Skeletal muscle tissue (tissue), 4 donors: ENCODE measurements around the gene CPN1. TPM values are rescaled to one million over a fixed set of nuclear protein-coding genes. Genes with fewer than 3 reads are reported as not detected.
"Not testable (repeated sequence)": the region's sequence is repeated elsewhere in the genome, so short reads cannot be mapped to it uniquely, and the experiment has no call there.

ENCODE experiments used
- H3K27ac ChIP-seq: one replicate; pipeline ENCODE4 v1.7.0; 2013; ENCODE audit warnings: mild to moderate bottlenecking, low read depth, low read length, inconsistent platforms
- H3K27me3 ChIP-seq, 3 donors: one replicate each; pipeline ENCODE4 v1.7.0; 2013; ENCODE audit warnings: low read length in 3 of 3; ENCODE audit not compliant: control insufficient read depth in 3 of 3, insufficient read depth in 3 of 3
- H3K36me3 ChIP-seq, 3 donors: one replicate each; pipeline ENCODE4 v1.7.0; 2013; ENCODE audit warnings: low read length in 3 of 3; ENCODE audit not compliant: control insufficient read depth in 3 of 3, insufficient read depth in 3 of 3
- H3K4me1 ChIP-seq, 3 donors: one replicate each; pipeline ENCODE4 v1.7.0; 2013; ENCODE audit warnings: low read length in 3 of 3, mild to moderate bottlenecking in 3 of 3; ENCODE audit not compliant: control insufficient read depth in 3 of 3, insufficient read depth in 3 of 3
- H3K4me3 ChIP-seq, 3 donors: one replicate each; pipeline ENCODE4 v1.7.0; 2013; ENCODE audit warnings: low read length in 3 of 3
- H3K9ac ChIP-seq, 3 donors: one replicate each; pipeline ENCODE4 v1.7.0; 2013; ENCODE audit warnings: low read length in 3 of 3, mild to moderate bottlenecking in 3 of 3, moderate library complexity in 2 of 3, low read depth in 1 of 3
- H3K9me3 ChIP-seq, 3 donors: one replicate each; pipeline ENCODE4 v1.7.0; 2013; ENCODE audit warnings: low read length in 3 of 3; ENCODE audit not compliant: control insufficient read depth in 3 of 3
- total RNA-seq: library from RNA; depleted of rRNA; stranded (reverse); fragments of >200 nt; gene quantifications from one replicate; pipeline ENCODE4 v1.2.3, GENCODE V29; 2014
- donor health status: Osteomylitis.

Gene CPN1
- total RNA-seq, 1 donor from 2014 or later, result not detected

GRCh38 chr10:100114460-100114859 is 32.8 kb upstream of the CPN1 start:
- Histone ChIP-seq H3K4me1 (no peaks in the 10 kb centered on the region), H3K27me3 (peaks cover 0 to 14% (median 5%) of the 10 kb centered on the region in 3 donors), H3K9ac (no peak overlapping the region), H3K4me3 (no peak overlapping the region), H3K9me3 (no peaks in the 10 kb centered on the region), H3K36me3 (no peaks in the 10 kb centered on the region), H3K27ac (no peak overlapping the region)

GRCh38 chr10:100109670-100110069 is 28.0 kb upstream of the CPN1 start:
- H3K36me3 ChIP-seq, result no peaks in the 10 kb centered on the region
- no peaks in the 10 kb centered on the region for H3K9me3 ChIP-seq
- no peak overlapping the region for H3K27ac ChIP-seq
- H3K27me3 ChIP-seq, result no peaks in the 10 kb centered on the region
- no peak overlapping the region for H3K4me3 ChIP-seq
- H3K4me1 ChIP-seq, result no peaks in the 10 kb centered on the region
- no peak overlapping the region for H3K9ac ChIP-seq

GRCh38 chr10:100106865-100107264 is 25.2 kb upstream of the CPN1 start:
- H3K27ac ChIP-seq, result no peak overlapping the region
- H3K27me3 ChIP-seq, result peaks cover 0 to 3% (median 0%) of the 10 kb centered on the region in 3 donors
- no peaks in the 10 kb centered on the region for H3K9me3 ChIP-seq
- H3K4me3 ChIP-seq, result no peak overlapping the region
- no peaks in the 10 kb centered on the region for H3K36me3 ChIP-seq
- no peak overlapping the region for H3K9ac ChIP-seq
- no peaks in the 10 kb centered on the region for H3K4me1 ChIP-seq

- Histone ChIP-seq H3K9me3 (no peaks in the 10 kb centered on the region), H3K27me3 (peaks cover 0 to 6% (median 5%) of the 10 kb centered on the region in 3 donors), H3K4me1 (no peaks in the 10 kb centered on the region), H3K4me3 (no peak overlapping the region), H3K36me3 (no peaks in the 10 kb centered on the region), H3K9ac (no peak overlapping the region), H3K27ac (no peak overlapping the region)
Observed at GRCh38 chr10:100104300-100104699, 22.6 kb upstream of the CPN1 start.

- H3K4me1 ChIP-seq, result no peaks in the 10 kb centered on the region
- H3K4me3 ChIP-seq, result no peak overlapping the region
- H3K9ac ChIP-seq, result no peak overlapping the region
- H3K36me3 ChIP-seq, result no peaks in the 10 kb centered on the region
- H3K27me3 ChIP-seq, result peaks cover 0 to 6% (median 5%) of the 10 kb centered on the region in 3 donors
- H3K9me3 ChIP-seq, result no peaks in the 10 kb centered on the region
- H3K27ac ChIP-seq, result no peak overlapping the region
Observed at GRCh38 chr10:100103581-100103980, 21.9 kb upstream of the CPN1 start.

GRCh38 chr10:100101192-100102076 is 19.8 kb upstream of the CPN1 start:
- no peaks in the 10 kb centered on the region for H3K4me1 ChIP-seq
- no peak overlapping the region for H3K9ac ChIP-seq
- peaks cover 0 to 6% (median 5%) of the 10 kb centered on the region in 3 donors for H3K27me3 ChIP-seq
- no peaks in the 10 kb centered on the region for H3K9me3 ChIP-seq
- H3K4me3 ChIP-seq, result no peak overlapping the region
- H3K27ac ChIP-seq, result no peak overlapping the region
- H3K36me3 ChIP-seq, result no peaks in the 10 kb centered on the region

GRCh38 chr10:100100651-100101184 is 19.0 kb upstream of the CPN1 start:
- Histone ChIP-seq H3K4me3 (no peak overlapping the region), H3K36me3 (no peaks in the 10 kb centered on the region), H3K4me1 (no peaks in the 10 kb centered on the region), H3K9ac (no peak overlapping the region), H3K27me3 (peaks cover 0 to 6% (median 5%) of the 10 kb centered on the region in 3 donors), H3K9me3 (no peaks in the 10 kb centered on the region), H3K27ac (no peak overlapping the region)

GRCh38 chr10:100089241-100089640 is 7.6 kb upstream of the CPN1 start:
- Histone ChIP-seq H3K9me3 (no peaks in the 10 kb centered on the region), H3K36me3 (no peaks in the 10 kb centered on the region), H3K4me1 (no peaks in the 10 kb centered on the region), H3K4me3 (no peak overlapping the region), H3K9ac (no peak overlapping the region), H3K27ac (no peak overlapping the region), H3K27me3 (no peaks in the 10 kb centered on the region)

GRCh38 chr10:100086708-100087107 is 5.0 kb upstream of the CPN1 start:
- not testable (repeated sequence) for H3K9ac ChIP-seq, H3K4me1 ChIP-seq, H3K27ac ChIP-seq, H3K36me3 ChIP-seq, H3K9me3 ChIP-seq, H3K4me3 ChIP-seq, H3K27me3 ChIP-seq

GRCh38 chr10:100085596-100085995 is 3.9 kb upstream of the CPN1 start:
- Histone ChIP-seq H3K27ac (no peak overlapping the region), H3K27me3 (no peaks in the 10 kb centered on the region)

More at GRCh38 chr10:100085596-100085995, 3.9 kb upstream of the CPN1 start:
- Histone ChIP-seq H3K4me3 (no peak overlapping the region), H3K9me3 (no peaks in the 10 kb centered on the region), H3K9ac (no peak overlapping the region), H3K4me1 (no peaks in the 10 kb centered on the region), H3K36me3 (no peaks in the 10 kb centered on the region)
